ENCODE measurements around the gene CHADL.
"Not testable (repeated sequence)": the region's sequence is repeated elsewhere in the genome, so short reads cannot be mapped to it uniquely, and the experiment has no call there.

CHADL gene

DNA sequence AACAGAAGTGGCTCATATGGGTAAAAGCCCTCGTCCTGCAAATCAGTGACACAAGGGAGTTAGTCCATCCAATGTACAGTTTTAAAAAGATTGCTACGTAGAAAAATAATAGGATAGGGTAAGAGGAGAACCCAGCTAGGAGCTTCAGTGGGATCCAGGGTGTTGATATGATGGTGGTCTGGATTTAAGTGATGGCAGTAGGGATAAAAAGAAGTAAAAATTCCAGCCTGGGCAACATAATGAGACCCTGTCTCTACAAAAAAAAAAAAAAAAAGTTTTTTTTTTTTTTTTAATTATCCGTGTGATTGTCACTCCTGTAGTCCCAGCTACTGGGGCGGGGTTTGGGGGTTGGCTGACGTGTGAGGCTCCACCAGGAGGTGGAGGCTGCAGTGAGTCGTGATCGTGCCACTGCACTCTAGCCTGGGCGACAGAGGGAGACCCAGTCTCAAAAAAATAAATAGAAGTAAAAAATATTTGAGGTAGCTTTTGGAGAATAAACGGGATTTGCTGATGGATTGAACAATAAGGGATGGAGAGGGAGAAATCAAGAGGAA is 42.6 kb downstream of the CHADL start:
- FAIRE-seq = no peak
- DNase-seq (ENCODE audit: insufficient read length, low spot score) = no peak
- TF ChIP-seq POLR2A (IDR thresholded peaks at IDR 0.05; ENCODE audit: low read depth, low read length) (no peak), TAF1 (IDR thresholded peaks at IDR 0.05; ENCODE audit: low read depth, low read length) (no peak), PAX5 (IDR thresholded peaks at IDR 0.05; ENCODE audit: insufficient read depth, low read length, severe bottlenecking) (no peak), POU2F2 (IDR thresholded peaks at IDR 0.05; ENCODE audit: low read depth, low read length) (no peak), POLR2AphosphoS5 (IDR thresholded peaks at IDR 0.05; ENCODE audit: low read depth, low read length) (no peak), SPI1 (IDR thresholded peaks at IDR 0.05; ENCODE audit: low read depth, low read length) (no peak)

DNA sequence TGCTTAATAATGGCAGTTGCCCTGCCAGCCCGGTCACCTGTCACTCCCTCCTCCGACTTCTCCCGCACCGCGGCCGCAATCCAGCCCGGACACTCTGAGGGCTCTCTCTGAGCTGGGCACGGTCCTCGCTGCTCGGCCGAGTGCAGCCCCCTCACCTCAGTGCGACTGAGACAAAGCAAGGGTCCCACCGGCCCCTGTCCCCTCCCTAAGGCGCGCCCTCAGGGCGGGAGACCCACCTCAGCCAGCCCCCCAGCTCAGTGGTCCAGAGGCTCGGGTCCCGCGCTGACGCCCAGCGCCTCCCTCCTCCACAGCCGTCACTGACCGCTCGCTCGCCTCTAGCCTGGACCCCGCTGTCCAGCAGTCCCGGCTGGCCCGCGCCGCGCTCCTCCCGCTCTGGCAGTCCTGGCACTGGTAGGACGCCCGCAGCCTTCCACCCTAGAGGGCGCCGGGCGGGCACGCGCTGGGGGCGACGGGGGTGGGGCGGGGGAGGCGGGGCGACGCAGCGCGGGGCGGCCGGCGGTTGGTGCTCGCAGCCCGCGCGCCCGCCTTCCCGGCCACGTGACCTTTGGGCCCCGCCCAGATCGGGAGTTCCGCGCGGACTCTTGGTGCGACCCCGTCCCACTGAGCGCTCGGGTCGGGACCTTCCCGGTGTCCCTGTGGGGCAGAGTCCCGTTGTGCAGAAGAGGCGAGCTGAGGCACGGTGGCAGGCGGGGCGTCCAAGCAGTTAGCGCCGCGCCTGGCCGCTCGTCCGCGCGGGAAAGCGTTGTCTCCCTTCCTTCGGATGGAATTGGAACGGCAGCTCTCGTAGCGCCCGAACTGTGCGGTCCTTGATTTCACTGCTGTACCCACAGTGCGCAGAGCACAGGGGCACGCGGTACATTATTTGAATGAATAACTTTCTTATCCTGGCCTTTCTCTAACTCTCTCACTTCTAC is 43.4 kb downstream of the CHADL start:
- peak; percentile 86 for DNase-seq (ENCODE audit: insufficient read length, low spot score)
- peak; percentile 86 for FAIRE-seq
- TF ChIP-seq POLR2AphosphoS5 (IDR thresholded peaks at IDR 0.05; ENCODE audit: low read depth, low read length) (no peak), POU2F2 (IDR thresholded peaks at IDR 0.05; ENCODE audit: low read depth, low read length) (no peak), SPI1 (IDR thresholded peaks at IDR 0.05; ENCODE audit: low read depth, low read length) (no peak), POLR2A (IDR thresholded peaks at IDR 0.05; ENCODE audit: low read depth, low read length) (no peak), TAF1 (IDR thresholded peaks at IDR 0.05; ENCODE audit: low read depth, low read length) (no peak), PAX5 (IDR thresholded peaks at IDR 0.05; ENCODE audit: insufficient read depth, low read length, severe bottlenecking) (no peak)

DNA sequence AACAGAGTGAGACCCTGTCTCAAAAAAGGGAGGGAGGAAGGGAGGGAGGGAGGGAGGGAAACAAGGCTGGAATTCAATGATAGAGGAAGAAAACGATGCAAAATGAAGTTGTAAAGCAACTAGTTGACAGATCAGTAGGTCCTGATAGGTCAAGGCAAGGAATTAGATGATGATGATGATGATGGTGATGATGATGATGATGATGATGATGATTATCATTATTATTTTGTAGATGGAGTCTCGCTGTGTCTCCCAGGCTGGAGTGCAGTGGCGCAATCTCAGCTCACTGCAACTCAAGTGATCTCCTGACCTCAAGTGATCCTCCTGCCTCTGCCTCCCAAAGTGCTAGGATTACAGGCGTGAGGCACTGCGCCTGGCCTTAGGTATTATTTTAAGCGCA is 46.9 kb downstream of the CHADL start:
- DNase-seq (ENCODE audit: insufficient read length, low spot score) (no peak), FAIRE-seq (no peak)
- TF ChIP-seq TAF1 (IDR thresholded peaks at IDR 0.05; ENCODE audit: low read depth, low read length) (no peak), POLR2A (IDR thresholded peaks at IDR 0.05; ENCODE audit: low read depth, low read length) (no peak), PAX5 (IDR thresholded peaks at IDR 0.05; ENCODE audit: insufficient read depth, low read length, severe bottlenecking) (no peak), POU2F2 (IDR thresholded peaks at IDR 0.05; ENCODE audit: low read depth, low read length) (no peak), POLR2AphosphoS5 (IDR thresholded peaks at IDR 0.05; ENCODE audit: low read depth, low read length) (no peak), SPI1 (IDR thresholded peaks at IDR 0.05; ENCODE audit: low read depth, low read length) (no peak)

DNA sequence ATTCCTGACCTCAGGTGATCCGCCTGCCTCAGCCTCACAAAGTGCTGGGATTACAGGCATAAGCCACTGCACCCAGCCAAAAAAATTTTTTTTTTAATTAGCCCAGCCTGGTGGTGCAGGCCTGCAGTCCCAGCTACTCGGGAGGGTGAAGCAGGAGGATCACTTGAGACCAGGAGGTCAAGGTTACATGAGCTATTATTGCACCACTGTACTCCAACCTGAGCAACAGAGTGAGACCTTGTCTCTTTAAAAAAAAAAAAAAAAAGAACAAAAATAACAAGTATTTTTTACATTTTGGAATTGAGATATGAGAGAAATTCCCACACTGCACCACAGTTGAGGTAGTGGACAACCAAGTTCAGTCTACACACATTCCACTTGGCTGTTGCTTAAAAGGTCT is 49.3 kb downstream of the CHADL start:
- TF ChIP-seq SPI1 (IDR thresholded peaks at IDR 0.05; ENCODE audit: low read depth, low read length) = no peak
- TF ChIP-seq TAF1 (IDR thresholded peaks at IDR 0.05; ENCODE audit: low read depth, low read length) = no peak
- no peak for TF ChIP-seq PAX5 (IDR thresholded peaks at IDR 0.05; ENCODE audit: insufficient read depth, low read length, severe bottlenecking)
- TF ChIP-seq POLR2A (IDR thresholded peaks at IDR 0.05; ENCODE audit: low read depth, low read length) = no peak
- no peak for TF ChIP-seq POLR2AphosphoS5 (IDR thresholded peaks at IDR 0.05; ENCODE audit: low read depth, low read length)
- FAIRE-seq (no peak), DNase-seq (ENCODE audit: insufficient read length, low spot score) (no peak)

DNA sequence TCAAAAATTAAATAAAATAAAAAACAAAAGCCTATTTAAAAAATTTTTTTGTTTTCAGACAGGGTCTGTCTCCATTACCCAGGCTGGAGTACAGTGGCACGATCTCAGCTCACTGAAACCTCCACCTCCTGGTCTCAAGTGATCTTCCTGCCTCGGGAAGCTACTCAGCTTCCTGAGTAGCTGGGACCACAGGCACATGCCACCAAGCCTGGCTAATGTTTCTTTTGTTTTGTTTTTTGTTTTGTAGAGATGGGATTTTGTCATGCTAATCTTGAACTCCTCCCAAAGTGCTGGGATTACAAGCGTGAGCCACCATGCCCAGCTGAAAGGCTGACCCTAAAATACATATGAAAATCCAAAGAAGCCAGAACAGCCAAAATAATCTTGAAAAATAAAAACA is 56.1 kb downstream of the CHADL start:
- TF ChIP-seq TAF1 (IDR thresholded peaks at IDR 0.05; ENCODE audit: low read depth, low read length) (no peak), PAX5 (IDR thresholded peaks at IDR 0.05; ENCODE audit: insufficient read depth, low read length, severe bottlenecking) (no peak), POU2F2 (IDR thresholded peaks at IDR 0.05; ENCODE audit: low read depth, low read length) (no peak), SPI1 (IDR thresholded peaks at IDR 0.05; ENCODE audit: low read depth, low read length) (no peak), POLR2AphosphoS5 (IDR thresholded peaks at IDR 0.05; ENCODE audit: low read depth, low read length) (no peak), POLR2A (IDR thresholded peaks at IDR 0.05; ENCODE audit: low read depth, low read length) (no peak)
- DNase-seq (ENCODE audit: insufficient read length, low spot score) (no peak), FAIRE-seq (no peak)

- no peak for FAIRE-seq
- no peak for DNase-seq (ENCODE audit: insufficient read length, low spot score)
- TF ChIP-seq POLR2AphosphoS5 (IDR thresholded peaks at IDR 0.05; ENCODE audit: low read depth, low read length) (no peak; the same call in 1 of the 2 replicates), POU2F2 (IDR thresholded peaks at IDR 0.05; ENCODE audit: low read depth, low read length) (no peak), POLR2A (IDR thresholded peaks at IDR 0.05; ENCODE audit: low read depth, low read length) (no peak), SPI1 (IDR thresholded peaks at IDR 0.05; ENCODE audit: low read depth, low read length) (no peak), PAX5 (IDR thresholded peaks at IDR 0.05; ENCODE audit: insufficient read depth, low read length, severe bottlenecking) (no peak), TAF1 (IDR thresholded peaks at IDR 0.05; ENCODE audit: low read depth, low read length) (no peak)
Measured at GRCh38 chr22:41181349-41182241, 59.1 kb downstream of the CHADL start.

DNA sequence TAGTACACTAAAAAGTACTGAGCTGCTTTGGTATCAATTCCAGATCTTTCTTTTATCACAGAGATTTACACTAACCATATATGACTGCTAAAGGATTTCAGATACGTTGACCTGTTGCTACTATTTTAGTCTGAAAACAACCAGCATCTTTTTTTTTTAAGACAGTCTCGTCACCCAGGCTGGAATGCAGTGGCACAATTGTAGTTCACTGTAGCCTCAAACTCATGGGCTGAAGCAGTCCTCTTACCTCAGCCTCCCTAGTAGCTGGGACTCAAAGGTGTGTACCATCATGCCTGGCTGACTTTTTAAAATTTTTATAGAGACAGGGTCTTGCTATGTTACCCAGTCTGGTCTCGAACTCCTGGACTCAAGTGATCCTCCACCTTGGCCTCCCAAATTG is 59.8 kb downstream of the CHADL start:
- TF ChIP-seq POLR2AphosphoS5 (IDR thresholded peaks at IDR 0.05; ENCODE audit: low read depth, low read length) (no peak), TAF1 (IDR thresholded peaks at IDR 0.05; ENCODE audit: low read depth, low read length) (no peak), POLR2A (IDR thresholded peaks at IDR 0.05; ENCODE audit: low read depth, low read length) (no peak), PAX5 (IDR thresholded peaks at IDR 0.05; ENCODE audit: insufficient read depth, low read length, severe bottlenecking) (no peak), SPI1 (IDR thresholded peaks at IDR 0.05; ENCODE audit: low read depth, low read length) (no peak), POU2F2 (IDR thresholded peaks at IDR 0.05; ENCODE audit: low read depth, low read length) (no peak)
- DNase-seq (ENCODE audit: insufficient read length, low spot score) = no peak
- no peak for FAIRE-seq

DNA sequence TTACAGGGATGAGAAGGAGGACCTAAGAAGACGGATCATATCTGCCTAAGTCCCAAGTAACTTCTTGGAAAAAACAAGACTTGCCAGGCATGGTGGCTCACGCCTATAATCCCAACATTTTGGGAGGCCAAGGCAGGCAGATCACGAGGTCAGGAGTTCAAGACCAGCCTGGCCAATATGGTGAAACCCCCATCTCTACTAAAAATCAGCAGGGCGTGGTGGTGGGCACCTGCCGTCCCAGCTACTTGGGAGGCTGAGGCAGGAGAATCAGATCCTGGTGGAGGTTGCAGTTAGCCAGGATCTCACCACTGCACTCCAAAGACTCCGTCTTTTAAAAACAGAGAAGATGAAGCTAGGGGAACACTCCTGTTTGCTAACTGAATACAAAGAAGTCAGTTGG is 60.4 kb downstream of the CHADL start:
- peak; percentile 81 for FAIRE-seq
- not testable (repeated sequence) for DNase-seq (ENCODE audit: insufficient read length, low spot score)
